Heart left ventricle (tissue), 13 donors: Measurements from ENCODE around the gene GPRC5A.

Experiments used
- CTCF ChIP-seq, 12 donors: fragments of 200-600 bp; sonication (generic) in 4 of 12; IDR thresholded peaks; one replicate each; pipeline versions ENCODE4 v1.5.0 to v1.8.0; 2018 to 2022; ENCODE audit warnings: antibody characterized with exemption in 12 of 12, mild to moderate bottlenecking in 5 of 12
- POLR2A ChIP-seq, 2 donors: fragments of 450-650 bp; IDR thresholded peaks; one replicate each; pipeline ENCODE4 v1.6.1; 2017; ENCODE audit warnings: antibody characterized with exemption in 2 of 2, mild to moderate bottlenecking in 2 of 2, moderate library complexity in 2 of 2
- donor health status: ischemic (EF 13 %, LVEDD 7.1; RV severe dilation, severe dysfunction).
- donor health status: DM: no; HTN: yes; CAD: no.
- donor health status: DM: no; HTN: no; CAD: no.
- donor health status: ischemic (EF 25% LVEDD 6.9; RV normal size, moderate dysfunction).
- donor health status: ischemic (EF 25% LVEDD 5.7; RV mildly dilated, moderate dysfunction).
- donor health status: ischemic (EF 35%, LVEDD 5.7; RV mildly dilated, moderate dysfunction).
- donor health status: nonischemic (EF 11% LVEDD 7.7; RV severe dilation, severe dysfunction).
- donor health status: DM: yes; HTN: yes; CAD: no.
- donor health status: PGD.
- donor health status: ischemic (EF 29% LVEDD 5.4; RV normal size, mild dysfunction).
- donor health status: nonischemic (EF 23%, LVEDD 6.1; RV moderate dilation, normal function).

- TF ChIP-seq CTCF (IDR thresholded peaks at IDR 0.05) (no peak), POLR2A (IDR thresholded peaks at IDR 0.05) (no peak)
Observed at GRCh38 chr12:12891881-12892355, 556 bp downstream of the GPRC5A start.
